ENCODE measurements around the gene SIRPG. TPM values are rescaled to one million over a fixed set of nuclear protein-coding genes. Genes with fewer than 3 reads are reported as not detected.

SIRPG gene
- total and polyA plus RNA-seq, 4 donors, result 0.32 to 0.71 (median 0.42) TPM; not detected in 1

DNA sequence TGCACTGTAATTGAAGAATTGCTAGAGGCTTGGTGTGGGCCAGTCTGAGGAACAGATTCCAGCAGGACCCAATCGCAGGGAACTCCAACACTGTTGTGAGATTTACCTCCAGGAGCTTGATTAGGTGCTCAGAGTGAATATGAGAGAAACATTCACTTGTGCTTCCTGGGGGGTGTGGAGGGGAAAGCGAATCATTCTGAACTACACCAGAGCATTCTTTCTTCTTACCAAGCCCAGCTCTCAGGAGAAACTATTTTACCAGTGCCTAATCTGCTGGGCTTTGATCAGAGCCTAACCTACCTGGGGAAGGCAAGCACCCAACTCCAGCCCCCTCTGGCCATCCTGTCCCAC lies 30.4 kb downstream of the SIRPG start (continued):
- TF ChIP-seq FOXA1 (IDR thresholded peaks at IDR 0.05) (no peak), EGR1 (IDR thresholded peaks at IDR 0.05; ENCODE audit: low read depth in 2 of 2) (no peak)

GRCh38 chr20:1626528-1627199 lies 30.9 kb downstream of the SIRPG start:
- Histone ChIP-seq H3K4me3 (ENCODE audit: low read depth in 1 of 3, low read length in 3 of 3) (no peak overlapping the region), H3K27ac (ENCODE audit: low read depth in 1 of 2, low read length in 2 of 2) (no peak overlapping the region), H3K36me3 (ENCODE audit: control insufficient read depth in 4 of 4, insufficient read depth in 3 of 4, low read depth in 1 of 4, low read length in 3 of 4) (no peaks in the 10 kb centered on the region), H3K4me1 (ENCODE audit: control insufficient read depth in 4 of 4, insufficient read depth in 4 of 4, low read length in 3 of 4) (no peaks in the 10 kb centered on the region), H3K9me3 (ENCODE audit: control insufficient read depth in 4 of 4, low read length in 3 of 4) (no peaks in the 10 kb centered on the region), H3K27me3 (ENCODE audit: control insufficient read depth in 4 of 4, insufficient read depth in 4 of 4, low read length in 3 of 4) (peaks cover 0 to 2% (median 0%) of the 10 kb centered on the region in 4 donors), H3K9ac (ENCODE audit: low read depth in 1 of 2, low read length in 2 of 2) (no peak overlapping the region)
- 65% methylated on average over 3 of the region's 3 CpGs for WGBS
- DNase-seq (ENCODE audit: low spot score), result no peak
- TF ChIP-seq FOXA1 (IDR thresholded peaks at IDR 0.05) (no peak), JUND (IDR thresholded peaks at IDR 0.05) (no peak), MAX (IDR thresholded peaks at IDR 0.05) (no peak), ATF3 (IDR thresholded peaks at IDR 0.05) (no peak), FOXA2 (IDR thresholded peaks at IDR 0.05) (no peak), EGR1 (IDR thresholded peaks at IDR 0.05; ENCODE audit: low read depth in 2 of 2) (no peak), GABPA (IDR thresholded peaks at IDR 0.05 in 1 of 2, conservative IDR thresholded peaks at IDR 0.05 in 1 of 2) (no peak), NR2F2 (IDR thresholded peaks at IDR 0.05) (no peak), SP1 (IDR thresholded peaks at IDR 0.05) (no peak), YY1 (IDR thresholded peaks at IDR 0.05) (no peak), TAF1 (conservative IDR thresholded peaks at IDR 0.05) (no peak)
- TF ChIP-seq, protein P1, sequence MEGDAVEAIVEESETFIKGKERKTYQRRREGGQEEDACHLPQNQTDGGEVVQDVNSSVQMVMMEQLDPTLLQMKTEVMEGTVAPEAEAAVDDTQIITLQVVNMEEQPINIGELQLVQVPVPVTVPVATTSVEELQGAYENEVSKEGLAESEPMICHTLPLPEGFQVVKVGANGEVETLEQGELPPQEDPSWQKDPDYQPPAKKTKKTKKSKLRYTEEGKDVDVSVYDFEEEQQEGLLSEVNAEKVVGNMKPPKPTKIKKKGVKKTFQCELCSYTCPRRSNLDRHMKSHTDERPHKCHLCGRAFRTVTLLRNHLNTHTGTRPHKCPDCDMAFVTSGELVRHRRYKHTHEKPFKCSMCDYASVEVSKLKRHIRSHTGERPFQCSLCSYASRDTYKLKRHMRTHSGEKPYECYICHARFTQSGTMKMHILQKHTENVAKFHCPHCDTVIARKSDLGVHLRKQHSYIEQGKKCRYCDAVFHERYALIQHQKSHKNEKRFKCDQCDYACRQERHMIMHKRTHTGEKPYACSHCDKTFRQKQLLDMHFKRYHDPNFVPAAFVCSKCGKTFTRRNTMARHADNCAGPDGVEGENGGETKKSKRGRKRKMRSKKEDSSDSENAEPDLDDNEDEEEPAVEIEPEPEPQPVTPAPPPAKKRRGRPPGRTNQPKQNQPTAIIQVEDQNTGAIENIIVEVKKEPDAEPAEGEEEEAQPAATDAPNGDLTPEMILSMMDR (IDR thresholded peaks at IDR 0.05; ENCODE audit: low read depth, low read length, missing input control), result no peak

GRCh38 chr20:1625083-1625690 lies 32.4 kb downstream of the SIRPG start:
- Histone ChIP-seq H3K36me3 (ENCODE audit: control insufficient read depth in 4 of 4, insufficient read depth in 3 of 4, low read depth in 1 of 4, low read length in 3 of 4) (no peaks in the 10 kb centered on the region), H3K27ac (ENCODE audit: low read depth in 1 of 2, low read length in 2 of 2) (no peak overlapping the region), H3K9me3 (ENCODE audit: control insufficient read depth in 4 of 4, low read length in 3 of 4) (no peaks in the 10 kb centered on the region), H3K9ac (ENCODE audit: low read depth in 1 of 2, low read length in 2 of 2) (no peak overlapping the region), H3K27me3 (ENCODE audit: control insufficient read depth in 4 of 4, insufficient read depth in 4 of 4, low read length in 3 of 4) (peaks cover 0 to 2% (median 0%) of the 10 kb centered on the region in 4 donors), H3K4me1 (ENCODE audit: control insufficient read depth in 4 of 4, insufficient read depth in 4 of 4, low read length in 3 of 4) (peaks cover 0 to 5% (median 0%) of the 10 kb centered on the region in 4 donors), H3K4me3 (ENCODE audit: low read depth in 1 of 3, low read length in 3 of 3) (no peak overlapping the region)
- WGBS, result 59% methylated on average over 2 of the region's 2 CpGs
- no peak for DNase-seq (ENCODE audit: low spot score)
- TF ChIP-seq GABPA (IDR thresholded peaks at IDR 0.05 in 1 of 2, conservative IDR thresholded peaks at IDR 0.05 in 1 of 2), result no peak
- no peak for TF ChIP-seq EGR1 (IDR thresholded peaks at IDR 0.05; ENCODE audit: low read depth in 2 of 2)
- TF ChIP-seq FOXA1 (IDR thresholded peaks at IDR 0.05), result no peak
- no peak for TF ChIP-seq MAX (IDR thresholded peaks at IDR 0.05)
- no peak for TF ChIP-seq FOXA2 (IDR thresholded peaks at IDR 0.05)
- TF ChIP-seq, protein P1 (IDR thresholded peaks at IDR 0.05; ENCODE audit: low read depth, low read length, missing input control), result no peak
- no peak for TF ChIP-seq YY1 (IDR thresholded peaks at IDR 0.05)
- no peak for TF ChIP-seq SP1 (IDR thresholded peaks at IDR 0.05)

Data from liver (tissue), 9 donors.